Natural killer cell (primary cell): Measurements from ENCODE around the gene ATF4. TPM values are rescaled to one million over a fixed set of nuclear protein-coding genes. Genes with fewer than 3 reads are reported as not detected.
"Not testable (repeated sequence)": the region's sequence is repeated elsewhere in the genome, so short reads cannot be mapped to it uniquely, and the experiment has no call there.

Source experiments
- ATAC-seq, 3 donors: fragments of 150-1000 bp in 2 of 3; fragments of 200-7000 bp in 1 of 3; cut with Tn5 transposase; 1 replicate in 1 of 3; 2 replicates in 2 of 3; pipeline ENCODE4 v1.10.0; 2021; ENCODE audit warnings: mild to moderate bottlenecking in 2 of 3, moderate library complexity in 2 of 3
- DNase-seq, 2 donors: peaks; one replicate each; pipeline versions ENCODE4 v3.0.0 to v3.0.0-alpha.2; 2013 to 2021; ENCODE audit warnings: mixed read lengths in 1 of 2
- H3K27ac ChIP-seq: one replicate; pipeline ENCODE4 v1.5.1; 2013; ENCODE audit warnings: mild to moderate bottlenecking, low read length
- H3K27me3 ChIP-seq: one replicate; pipeline ENCODE4 v1.6.1; 2013; ENCODE audit warnings: low read length; ENCODE audit not compliant: control insufficient read depth, insufficient read depth
- H3K36me3 ChIP-seq: one replicate; pipeline ENCODE4 v1.6.1; 2013; ENCODE audit warnings: low read length; ENCODE audit not compliant: control insufficient read depth, insufficient read depth
- H3K4me1 ChIP-seq: one replicate; pipeline ENCODE4 v1.6.1; 2013; ENCODE audit warnings: low read length; ENCODE audit not compliant: control insufficient read depth, insufficient read depth
- H3K4me3 ChIP-seq: one replicate; pipeline ENCODE4 v1.5.1; 2013; ENCODE audit warnings: low read length
- H3K9me3 ChIP-seq: one replicate; pipeline ENCODE4 v1.6.1; 2013; ENCODE audit warnings: low read length; ENCODE audit not compliant: control insufficient read depth, insufficient read depth
- H3K27ac Mint-ChIP-seq, 2 donors: one replicate each; pipeline ENCODE4 v1.8.0; 2022; ENCODE audit warnings: mild to moderate bottlenecking in 2 of 2, mixed read lengths in 2 of 2, moderate library complexity in 1 of 2
- H3K27me3 Mint-ChIP-seq, 2 donors: one replicate each; pipeline ENCODE4 v1.8.0; 2022; ENCODE audit warnings: low read depth in 2 of 2, mixed read lengths in 2 of 2
- H3K36me3 Mint-ChIP-seq: one replicate; pipeline ENCODE4 v1.8.0; 2022; ENCODE audit warnings: mixed read lengths
- H3K4me1 Mint-ChIP-seq, 2 donors: one replicate each; pipeline ENCODE4 v1.8.0; 2022; ENCODE audit warnings: mixed read lengths in 2 of 2
- H3K4me3 Mint-ChIP-seq: one replicate; pipeline ENCODE4 v1.8.0; 2022; ENCODE audit warnings: mild to moderate bottlenecking, moderate library complexity, mixed read lengths
- H3K9me3 Mint-ChIP-seq, 2 donors: one replicate each; pipeline ENCODE4 v1.8.0; 2022; ENCODE audit warnings: mixed read lengths in 2 of 2
- CTCF ChIP-seq: fragments of 200-600 bp; IDR thresholded peaks from one replicate; pipeline ENCODE4 v1.8.0; 2022; ENCODE audit warnings: antibody characterized with exemption
- WGBS: methylation state at CpG from one replicate; pipeline ENCODE4 v1.1.7; 2013; ENCODE audit warnings: missing lambda C conversion rate; ENCODE audit not compliant: insufficient coverage; 5-methylcytosine and 5-hydroxymethylcytosine counted together
- intact Hi-C: fragments of 100-400 bp; cut with micrococcal nuclease; formaldehyde crosslinking; loops from one replicate; pipeline ENCODE4 v1.14.2; 2022
- total RNA-seq, 4 donors: library from RNA; stranded (reverse); fragments of 120-200 nt in 1 of 4; gene quantifications; one replicate each; pipeline versions ENCODE4 v1.2.3 to v1.2.4, GENCODE V29; 2013 to 2022

Gene ATF4
- total RNA-seq, 3 donors from 2014 or later (not counting 1 experiment from before 2014, with no cell fraction given): 235 to 242 (median 238) TPM

DNA sequence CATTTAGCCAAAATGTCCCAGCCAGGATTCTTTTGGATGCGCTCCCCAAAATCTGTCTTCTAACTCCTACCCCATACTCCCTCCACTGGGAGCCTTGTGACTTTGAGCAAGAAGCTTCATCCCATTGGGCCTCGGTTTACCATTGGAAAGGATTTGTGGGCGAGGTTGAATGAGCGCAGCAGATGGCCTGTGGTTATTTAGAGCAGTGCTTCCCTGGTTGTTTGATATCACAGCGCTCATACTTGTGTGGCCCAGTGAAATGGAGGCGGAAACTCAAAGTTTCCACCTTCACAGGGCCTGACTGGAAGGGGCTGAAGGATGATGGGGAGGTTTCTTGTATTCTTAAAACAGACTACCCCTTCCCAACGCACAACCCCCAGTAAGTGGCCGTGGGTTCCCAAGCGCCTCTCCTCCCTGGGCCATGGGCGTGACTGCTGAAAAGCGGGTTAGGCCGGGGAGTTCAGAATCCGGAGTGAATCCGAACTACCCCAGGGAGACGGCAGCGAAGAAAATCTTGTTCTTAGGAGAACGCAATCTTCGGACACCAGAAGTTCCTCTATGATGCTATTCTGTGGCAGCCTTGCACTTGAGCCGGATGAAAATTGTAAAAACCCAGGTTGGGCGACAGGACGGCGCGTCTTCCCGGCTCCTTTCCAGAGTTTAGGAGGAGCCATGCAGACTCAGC lies 1.2 kb upstream of the ATF4 start:
- Mint-ChIP-seq H3K27ac (peak overlapping the region; percentile 96 to 98), H3K36me3 (peaks cover 8% of the 10 kb centered on the region), H3K4me1 (peaks cover 34 to 40% of the 10 kb centered on the region in 2 donors), H3K4me3 (peak overlapping the region; percentile 98), H3K27me3 (no peaks in the 10 kb centered on the region), H3K9me3 (no peaks in the 10 kb centered on the region)
- no peak for TF ChIP-seq CTCF
- 11% methylated on average over 24 of the region's 24 CpGs for WGBS
- H3K4me1 ChIP-seq: peaks cover 39% of the 10 kb centered on the region
- peak overlapping the region; percentile 97 for H3K4me3 ChIP-seq
- no peaks in the 10 kb centered on the region for H3K9me3 ChIP-seq
- ATAC-seq: no peak
- intact Hi-C loops: no loop called here
- no peak for DNase-seq
- H3K27ac ChIP-seq: peak overlapping the region; percentile 91
- H3K36me3 ChIP-seq: peaks cover 44% of the 10 kb centered on the region
- H3K27me3 ChIP-seq: no peaks in the 10 kb centered on the region

DNA sequence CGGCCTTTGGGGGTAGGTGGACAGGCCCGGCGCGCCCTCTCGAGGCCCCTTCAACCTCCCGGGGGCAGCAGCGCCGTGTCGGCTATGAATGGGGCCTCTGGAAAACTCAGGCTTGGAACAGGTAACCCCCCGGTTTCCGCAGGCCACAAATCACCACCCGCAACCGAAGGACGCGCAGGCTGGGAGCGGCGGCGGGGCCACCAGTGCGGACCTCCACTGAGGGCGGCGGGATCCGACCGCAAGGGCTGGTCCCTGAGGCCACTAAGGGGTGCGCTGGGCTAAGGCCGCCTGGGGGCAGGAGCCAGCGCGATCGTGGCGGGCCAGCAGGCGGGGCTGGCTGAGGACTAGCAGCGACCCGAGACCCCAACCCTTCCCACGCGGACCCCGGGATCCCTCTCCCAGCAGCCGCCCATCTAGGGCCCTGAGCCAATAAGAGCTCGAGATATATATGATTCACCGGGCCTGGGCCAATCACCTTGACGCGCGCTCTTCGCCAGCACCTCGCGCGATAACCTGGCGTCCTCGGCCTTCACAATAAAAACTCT lies 609 bp upstream of the ATF4 start:
- peaks cover 8% of the 10 kb centered on the region for H3K36me3 Mint-ChIP-seq
- intact Hi-C loops: loop anchor here (1.0 kb wide), 3 partner anchors 13 to 525 kb away; partner anchors contain the start of genes MIEF1 and RPS19BP1
- Histone ChIP-seq H3K27me3 (no peaks in the 10 kb centered on the region), H3K4me1 (peaks cover 45% of the 10 kb centered on the region), H3K27ac (peak overlapping the region; percentile 91), H3K36me3 (peaks cover 44% of the 10 kb centered on the region), H3K9me3 (no peaks in the 10 kb centered on the region), H3K4me3 (peak overlapping the region; percentile 97)
- peak overlapping the region; percentile 98 for H3K4me3 Mint-ChIP-seq
- under 1% methylated on average over 47 of the region's 47 CpGs for WGBS
- no peaks in the 10 kb centered on the region for H3K27me3 Mint-ChIP-seq
- ATAC-seq: peak; percentile 88 to 95 (median 88)
- no peak for TF ChIP-seq CTCF
- DNase-seq: no peak
- H3K9me3 Mint-ChIP-seq: no peaks in the 10 kb centered on the region
- H3K27ac Mint-ChIP-seq: peak overlapping the region; percentile 96 to 98
- H3K4me1 Mint-ChIP-seq: peaks cover 37 to 38% of the 10 kb centered on the region in 2 donors

DNA sequence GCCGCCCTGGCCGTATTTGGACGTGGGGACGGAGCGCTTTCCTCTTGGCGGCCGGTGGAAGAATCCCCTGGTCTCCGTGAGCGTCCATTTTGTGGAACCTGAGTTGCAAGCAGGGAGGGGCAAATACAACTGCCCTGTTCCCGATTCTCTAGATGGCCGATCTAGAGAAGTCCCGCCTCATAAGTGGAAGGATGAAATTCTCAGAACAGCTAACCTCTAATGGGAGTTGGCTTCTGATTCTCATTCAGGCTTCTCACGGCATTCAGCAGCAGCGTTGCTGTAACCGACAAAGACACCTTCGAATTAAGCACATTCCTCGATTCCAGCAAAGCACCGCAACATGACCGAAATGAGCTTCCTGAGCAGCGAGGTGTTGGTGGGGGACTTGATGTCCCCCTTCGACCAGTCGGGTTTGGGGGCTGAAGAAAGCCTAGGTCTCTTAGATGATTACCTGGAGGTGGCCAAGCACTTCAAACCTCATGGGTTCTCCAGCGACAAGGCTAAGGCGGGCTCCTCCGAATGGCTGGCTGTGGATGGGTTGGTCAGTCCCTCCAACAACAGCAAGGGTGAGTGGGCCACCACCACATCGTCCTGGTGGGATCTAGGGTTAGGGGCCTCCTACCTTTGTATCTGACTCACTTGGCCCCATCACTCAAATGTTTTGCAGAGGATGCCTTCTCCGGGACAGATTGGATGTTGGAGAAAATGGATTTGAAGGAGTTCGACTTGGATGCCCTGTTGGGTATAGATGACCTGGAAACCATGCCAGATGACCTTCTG lies 934 bp downstream of the ATF4 start:
- Mint-ChIP-seq H3K4me3 (peak overlapping the region; percentile 98), H3K4me1 (peaks cover 47 to 49% of the 10 kb centered on the region in 2 donors), H3K27ac (peak overlapping the region; percentile 96 to 98)
- H3K9me3 ChIP-seq, H3K27me3 ChIP-seq, H3K27me3 Mint-ChIP-seq, H3K36me3 Mint-ChIP-seq, intact Hi-C loops, H3K9me3 Mint-ChIP-seq, ATAC-seq, DNase-seq: not testable (repeated sequence)
- Histone ChIP-seq H3K36me3 (peaks cover 38% of the 10 kb centered on the region), H3K4me1 (peaks cover 55% of the 10 kb centered on the region), H3K27ac (peak overlapping the region; percentile 13), H3K4me3 (peak overlapping the region; percentile 97)
- 8% methylated on average over 26 of the region's 28 CpGs for WGBS

- H3K9me3 Mint-ChIP-seq, intact Hi-C loops: not testable (repeated sequence)
- peaks cover 38% of the 10 kb centered on the region for H3K36me3 ChIP-seq
These were observed 1.7 kb downstream of the ATF4 start for GRCh38 chr22:39522091-39522490.

More at GRCh38 chr22:39522091-39522490, 1.7 kb downstream of the ATF4 start:
- H3K4me1 ChIP-seq: peaks cover 62% of the 10 kb centered on the region
- not testable (repeated sequence) for H3K27ac ChIP-seq, H3K9me3 ChIP-seq, H3K4me3 ChIP-seq, H3K36me3 Mint-ChIP-seq, DNase-seq, ATAC-seq, H3K27me3 Mint-ChIP-seq, H3K27me3 ChIP-seq
- Mint-ChIP-seq H3K4me3 (peak overlapping the region; percentile 98), H3K4me1 (peaks cover 50 to 52% of the 10 kb centered on the region in 2 donors), H3K27ac (peak overlapping the region; percentile 96 to 98)
- WGBS: 31% methylated on average over 2 of the region's 5 CpGs
